Natural killer cell (primary cell): Measurements from ENCODE around the gene MIEF2. TPM values are rescaled to one million over a fixed set of nuclear protein-coding genes. Genes with fewer than 3 reads are reported as not detected.

Experiments used
- ATAC-seq, 3 donors: fragments of 150-1000 bp in 2 of 3; fragments of 200-7000 bp in 1 of 3; cut with Tn5 transposase; 1 replicate in 1 of 3; 2 replicates in 2 of 3; pipeline ENCODE4 v1.10.0; 2021; ENCODE audit warnings: mild to moderate bottlenecking in 2 of 3, moderate library complexity in 2 of 3
- DNase-seq, 2 donors: peaks; one replicate each; pipeline versions ENCODE4 v3.0.0 to v3.0.0-alpha.2; 2013 to 2021; ENCODE audit warnings: mixed read lengths in 1 of 2
- H3K27ac ChIP-seq: one replicate; pipeline ENCODE4 v1.5.1; 2013; ENCODE audit warnings: mild to moderate bottlenecking, low read length
- H3K27me3 ChIP-seq: one replicate; pipeline ENCODE4 v1.6.1; 2013; ENCODE audit warnings: low read length; ENCODE audit not compliant: control insufficient read depth, insufficient read depth
- H3K36me3 ChIP-seq: one replicate; pipeline ENCODE4 v1.6.1; 2013; ENCODE audit warnings: low read length; ENCODE audit not compliant: control insufficient read depth, insufficient read depth
- H3K4me1 ChIP-seq: one replicate; pipeline ENCODE4 v1.6.1; 2013; ENCODE audit warnings: low read length; ENCODE audit not compliant: control insufficient read depth, insufficient read depth
- H3K4me3 ChIP-seq: one replicate; pipeline ENCODE4 v1.5.1; 2013; ENCODE audit warnings: low read length
- H3K9me3 ChIP-seq: one replicate; pipeline ENCODE4 v1.6.1; 2013; ENCODE audit warnings: low read length; ENCODE audit not compliant: control insufficient read depth, insufficient read depth
- H3K27ac Mint-ChIP-seq, 2 donors: one replicate each; pipeline ENCODE4 v1.8.0; 2022; ENCODE audit warnings: mild to moderate bottlenecking in 2 of 2, mixed read lengths in 2 of 2, moderate library complexity in 1 of 2
- H3K27me3 Mint-ChIP-seq, 2 donors: one replicate each; pipeline ENCODE4 v1.8.0; 2022; ENCODE audit warnings: low read depth in 2 of 2, mixed read lengths in 2 of 2
- H3K36me3 Mint-ChIP-seq: one replicate; pipeline ENCODE4 v1.8.0; 2022; ENCODE audit warnings: mixed read lengths
- H3K4me1 Mint-ChIP-seq, 2 donors: one replicate each; pipeline ENCODE4 v1.8.0; 2022; ENCODE audit warnings: mixed read lengths in 2 of 2
- H3K4me3 Mint-ChIP-seq: one replicate; pipeline ENCODE4 v1.8.0; 2022; ENCODE audit warnings: mild to moderate bottlenecking, moderate library complexity, mixed read lengths
- H3K9me3 Mint-ChIP-seq, 2 donors: one replicate each; pipeline ENCODE4 v1.8.0; 2022; ENCODE audit warnings: mixed read lengths in 2 of 2
- CTCF ChIP-seq: fragments of 200-600 bp; IDR thresholded peaks from one replicate; pipeline ENCODE4 v1.8.0; 2022; ENCODE audit warnings: antibody characterized with exemption
- WGBS: methylation state at CpG from one replicate; pipeline ENCODE4 v1.1.7; 2013; ENCODE audit warnings: missing lambda C conversion rate; ENCODE audit not compliant: insufficient coverage; 5-methylcytosine and 5-hydroxymethylcytosine counted together
- intact Hi-C: fragments of 100-400 bp; cut with micrococcal nuclease; formaldehyde crosslinking; loops from one replicate; pipeline ENCODE4 v1.14.2; 2022
- total RNA-seq, 4 donors: library from RNA; stranded (reverse); fragments of 120-200 nt in 1 of 4; gene quantifications; one replicate each; pipeline versions ENCODE4 v1.2.3 to v1.2.4, GENCODE V29; 2013 to 2022

MIEF2 gene
- total RNA-seq, 3 donors from 2014 or later (not counting 1 experiment from before 2014, with no cell fraction given), result 10.6 to 12.8 (median 11.3) TPM

DNA sequence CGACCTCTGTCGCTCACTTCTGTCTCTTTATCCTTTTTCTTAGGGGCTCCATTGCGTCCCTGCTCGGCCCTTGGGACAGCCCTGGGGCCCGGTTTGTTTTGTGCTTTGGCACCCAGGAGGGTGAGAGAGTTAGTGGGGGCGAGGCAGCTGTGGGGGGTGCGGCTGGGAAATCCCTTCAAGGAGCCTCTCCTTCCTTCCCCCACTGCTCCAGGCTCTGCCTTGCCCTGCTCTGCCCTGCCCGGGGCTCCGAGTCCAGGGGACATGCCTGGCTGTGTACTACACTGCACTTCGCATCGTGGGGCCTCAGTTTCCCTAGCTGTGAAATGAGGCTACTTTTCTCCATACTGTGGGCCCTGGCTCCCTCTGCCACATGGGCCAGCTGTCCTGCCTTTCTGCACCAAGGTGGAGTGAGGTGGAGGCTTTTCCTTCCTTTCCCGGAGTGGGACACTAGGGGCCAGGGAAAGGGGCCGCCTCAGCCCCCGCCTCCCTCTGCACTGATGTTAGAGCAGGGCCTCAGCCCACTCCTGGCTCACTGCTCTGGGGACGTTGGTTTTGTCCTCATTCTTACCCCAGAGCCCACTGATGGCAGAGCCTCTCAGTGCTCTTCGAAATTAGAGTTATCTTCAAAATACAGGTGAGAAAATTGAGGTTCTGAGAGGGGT, 34.0 kb upstream of the MIEF2 start:
- Mint-ChIP-seq H3K9me3 (no peaks in the 10 kb centered on the region), H3K36me3 (no peaks in the 10 kb centered on the region), H3K4me3 (peak overlapping the region; percentile 89), H3K27ac (peak overlapping the region; percentile 75 to 82), H3K27me3 (no peaks in the 10 kb centered on the region), H3K4me1 (peaks cover 27 to 28% of the 10 kb centered on the region in 2 donors)
- ATAC-seq, result no peak
- Histone ChIP-seq H3K36me3 (no peaks in the 10 kb centered on the region), H3K9me3 (no peaks in the 10 kb centered on the region), H3K4me1 (peaks cover 19% of the 10 kb centered on the region), H3K27me3 (no peaks in the 10 kb centered on the region), H3K27ac (no peak overlapping the region), H3K4me3 (peak overlapping the region; percentile 55)
- 41% methylated on average over 14 of the region's 16 CpGs for WGBS
- peak in 1 of 2 donors; percentile 43 for DNase-seq
- TF ChIP-seq CTCF, result no peak
- intact Hi-C loops, result no loop called here

- no peak for DNase-seq
- no peak for TF ChIP-seq CTCF
- no peaks in the 10 kb centered on the region for H3K27me3 Mint-ChIP-seq
- intact Hi-C loops, result no loop called here
- Histone ChIP-seq H3K4me3 (no peak overlapping the region), H3K36me3 (peaks cover 3% of the 10 kb centered on the region), H3K27me3 (no peaks in the 10 kb centered on the region), H3K9me3 (no peaks in the 10 kb centered on the region), H3K27ac (no peak overlapping the region), H3K4me1 (peaks cover 19% of the 10 kb centered on the region)
- H3K4me3 Mint-ChIP-seq, result no peak overlapping the region
- no peak overlapping the region for H3K27ac Mint-ChIP-seq
- no peaks in the 10 kb centered on the region for H3K9me3 Mint-ChIP-seq
- H3K4me1 Mint-ChIP-seq, result peaks cover 27 to 28% of the 10 kb centered on the region in 2 donors
- H3K36me3 Mint-ChIP-seq, result no peaks in the 10 kb centered on the region
- 96% methylated on average over 5 of the region's 5 CpGs for WGBS
- ATAC-seq, result no peak
These were observed 32.8 kb upstream of the MIEF2 start for GRCh38 chr17:18227635-18228034.

DNA sequence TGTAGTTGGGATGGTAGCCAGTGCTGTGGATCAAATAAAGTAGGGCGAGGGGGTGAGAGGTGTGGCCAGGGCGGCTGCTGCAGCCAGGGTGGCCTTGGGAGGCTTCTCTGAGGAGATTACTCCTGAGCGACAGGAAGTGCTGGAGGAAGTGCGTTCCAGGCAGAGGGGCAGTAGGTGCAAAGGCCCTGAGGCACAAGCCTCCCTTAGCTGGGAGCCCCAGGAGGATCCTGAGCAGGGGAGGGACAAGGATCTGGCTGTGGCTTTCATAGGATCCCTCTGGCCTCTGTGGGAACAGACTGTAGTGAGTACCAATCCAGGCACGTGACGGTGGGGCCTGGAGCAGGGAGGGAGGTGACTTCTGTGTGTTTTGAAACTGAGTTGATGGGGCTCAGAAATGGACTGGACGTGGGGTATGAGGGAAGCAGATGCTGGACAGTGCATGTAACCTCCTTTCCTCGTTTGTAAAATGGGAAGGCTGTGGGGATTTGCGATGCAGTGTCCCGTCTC, 32.2 kb upstream of the MIEF2 start:
- ATAC-seq, result no peak
- H3K4me3 ChIP-seq, result no peak overlapping the region
- Mint-ChIP-seq H3K4me3 (peak overlapping the region; percentile 21), H3K27ac (peak overlapping the region in 1 of 2 donors; percentile 59), H3K9me3 (no peaks in the 10 kb centered on the region), H3K4me1 (peaks cover 27 to 28% of the 10 kb centered on the region in 2 donors), H3K27me3 (no peaks in the 10 kb centered on the region), H3K36me3 (no peaks in the 10 kb centered on the region)
- 93% methylated on average over 10 of the region's 10 CpGs for WGBS
- H3K27me3 ChIP-seq, result no peaks in the 10 kb centered on the region
- no peak for DNase-seq
- H3K27ac ChIP-seq, result no peak overlapping the region
- H3K9me3 ChIP-seq, result no peaks in the 10 kb centered on the region
- intact Hi-C loops, result no loop called here
- peaks cover 19% of the 10 kb centered on the region for H3K4me1 ChIP-seq
- TF ChIP-seq CTCF, result no peak
- peaks cover 3% of the 10 kb centered on the region for H3K36me3 ChIP-seq

DNA sequence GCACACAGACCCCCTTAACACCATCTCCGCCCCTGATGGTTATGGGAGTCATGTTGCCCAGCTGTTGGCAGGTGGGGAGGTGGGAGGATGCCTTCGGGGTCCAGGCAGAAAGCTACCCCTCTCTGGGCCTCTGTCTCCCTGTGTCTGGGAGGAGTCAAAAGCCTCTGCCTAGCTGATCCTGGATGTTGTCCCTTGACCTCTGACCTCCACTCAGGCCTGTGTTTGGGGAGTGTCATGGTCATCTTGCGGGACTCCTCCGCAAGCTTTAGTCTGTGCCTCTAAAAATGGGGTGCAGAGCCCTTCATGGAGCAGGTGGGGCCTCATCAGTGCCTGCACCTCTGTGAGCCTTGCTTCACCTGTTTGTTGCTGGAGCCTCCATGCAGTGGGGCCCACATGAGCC, 31.2 kb upstream of the MIEF2 start:
- no peak for TF ChIP-seq CTCF
- Histone ChIP-seq H3K27me3 (no peaks in the 10 kb centered on the region), H3K4me3 (no peak overlapping the region), H3K27ac (no peak overlapping the region), H3K4me1 (peaks cover 19% of the 10 kb centered on the region), H3K9me3 (no peaks in the 10 kb centered on the region), H3K36me3 (peaks cover 10% of the 10 kb centered on the region)
- Mint-ChIP-seq H3K36me3 (no peaks in the 10 kb centered on the region), H3K27ac (no peak overlapping the region), H3K27me3 (no peaks in the 10 kb centered on the region), H3K9me3 (no peaks in the 10 kb centered on the region), H3K4me3 (no peak overlapping the region), H3K4me1 (peaks cover 27 to 28% of the 10 kb centered on the region in 2 donors)
- no peak for ATAC-seq
- intact Hi-C loops, result no loop called here
- WGBS, result 97% methylated on average over 3 of the region's 4 CpGs
- DNase-seq, result no peak
